GM12878 (cell line): ENCODE data around the gene FPGS. TPM values are rescaled to one million over a fixed set of nuclear protein-coding genes. Genes with fewer than 3 reads are reported as not detected.
A peak's percentile ranks its signal among the peaks of the same experiment; 100 is the strongest.

Source experiments
- ATAC-seq: fragments of 200-7000 bp; cut with Tn5 transposase; 3 replicates; pipeline ENCODE4 v1.9.1; 2020; ENCODE audit warnings: mild to moderate bottlenecking, moderate library complexity
- BruUV-seq: library from RNA; stranded (reverse); fragments of 400-500 nt; replicated peaks from 2 replicates; lab custom pipeline; 2021; lab: Mats Ljungman, UMichigan
- CTCF ChIA-PET: fragments of 300-600 bp; sonication (Branson Sonifier 250); formaldehyde crosslinking; extraction: SDS; loops from one replicate; lab custom pipeline; 2021; ENCODE audit warnings: inconsistent platforms; lab: Yijun Ruan, JAX
- POLR2A ChIA-PET: fragments of 350-600 bp; formaldehyde crosslinking; extraction: SDS; loops from one replicate; lab custom pipeline; 2021; ENCODE audit warnings: inconsistent platforms; lab: Charles Lee
- RAD21 ChIA-PET: fragments of 300-600 bp; sonication (Branson Sonifier 250); formaldehyde crosslinking; loops from one replicate; lab custom pipeline; 2023; ENCODE audit warnings: antibody characterized with exemption; ENCODE audit not compliant: unreplicated experiment; lab: Charles Lee
- SMC1A ChIA-PET: fragments of 300-600 bp; sonication (Branson Sonifier 250); formaldehyde crosslinking; loops from one replicate; lab custom pipeline; 2023; ENCODE audit not compliant: unreplicated experiment, uncharacterized antibody; lab: Charles Lee
- DNase-seq: peaks from one replicate; pipeline ENCODE4 v3.0.0-alpha.2; 2011; ENCODE audit warnings: low read depth, low spot score
- FAIRE-seq: peaks from 3 replicates; lab custom pipeline; 2011; peaks lifted over from hg19 to GRCh38; lab: Jason Lieb, UNC
- H2AFZ ChIP-seq: 2 replicates; pipeline ENCODE4 v1.6.0; 2011; ENCODE audit warnings: low read depth, low read length, control low read depth; ENCODE audit not compliant: control insufficient read depth
- H3K27ac ChIP-seq: 2 replicates; pipeline ENCODE4 v1.5.1; 2011; ENCODE audit warnings: control low read depth; ENCODE audit not compliant: control insufficient read depth, insufficient read depth
- H3K27me3 ChIP-seq, 2 experiments: replicated peaks in 1 of 2; 2 replicates each; pipeline versions ENCODE4 v1.6.0 to v1.6.1; 2011; ENCODE audit warnings: low read length in 1 of 2; ENCODE audit not compliant: control insufficient read depth in 2 of 2, insufficient read depth in 2 of 2
- H3K36me3 ChIP-seq, 2 experiments: 2 replicates each; pipeline ENCODE4 v1.5.1; 2011; ENCODE audit warnings: low read length in 1 of 2; ENCODE audit not compliant: control insufficient read depth in 2 of 2, insufficient read depth in 2 of 2
- H3K4me1 ChIP-seq: 2 replicates; pipeline ENCODE4 v1.6.1; 2011; ENCODE audit warnings: mild to moderate bottlenecking, low read length, moderate library complexity, mixed read lengths; ENCODE audit not compliant: control insufficient read depth, insufficient read depth
- H3K4me2 ChIP-seq: 2 replicates; pipeline ENCODE4 v1.6.0; 2011; ENCODE audit warnings: control low read depth; ENCODE audit not compliant: control insufficient read depth, insufficient read depth
- H3K4me3 ChIP-seq: fragments of 200-600 bp; sonication (generic); 2 replicates; pipeline ENCODE4 v1.5.1; 2016
- H3K79me2 ChIP-seq: 2 replicates; pipeline ENCODE4 v1.6.0; 2011; ENCODE audit warnings: low read length; ENCODE audit not compliant: control insufficient read depth, insufficient read depth
- H3K9ac ChIP-seq: 2 replicates; pipeline ENCODE4 v1.8.0; 2011; ENCODE audit warnings: low read length, control low read depth, mixed read lengths; ENCODE audit not compliant: control insufficient read depth, insufficient read depth
- H3K9me3 ChIP-seq: replicated peaks from 3 replicates; pipeline ENCODE4 v1.5.1; 2011; ENCODE audit warnings: mild to moderate bottlenecking, low read length; ENCODE audit not compliant: control insufficient read depth, insufficient read depth
- H4K20me1 ChIP-seq: 2 replicates; pipeline ENCODE4 v1.6.0; 2011; ENCODE audit not compliant: control insufficient read depth, insufficient read depth
- ASH2L ChIP-seq: fragments of 300-600, 200-600 bp; sonication (generic); IDR thresholded peaks from 2 replicates; pipeline ENCODE4 v1.6.1; 2017; ENCODE audit warnings: low read depth, mild to moderate bottlenecking, borderline replicate concordance
- ESRRA ChIP-seq: IDR thresholded peaks from 2 replicates; pipeline ENCODE4 v1.6.1; 2012; ENCODE audit warnings: mild to moderate bottlenecking, low read length, improper control_type of control experiment
- FOS ChIP-seq: IDR thresholded peaks from 3 replicates; pipeline ENCODE4 v1.6.1; 2011; ENCODE audit warnings: borderline replicate concordance; ENCODE audit not compliant: insufficient read length; ENCODE audit errors: extremely low read depth
- MTA3 ChIP-seq: IDR thresholded peaks from 2 replicates; pipeline ENCODE4 v1.6.1; 2012; ENCODE audit warnings: low read length, inconsistent platforms, borderline replicate concordance
- POLR2A ChIP-seq: IDR thresholded peaks from 2 replicates; pipeline ENCODE4 v1.6.1; 2011; ENCODE audit warnings: low read depth, mild to moderate bottlenecking, low read length
- STAT3 ChIP-seq: IDR thresholded peaks from 2 replicates; pipeline ENCODE4 v1.6.1; 2011; ENCODE audit warnings: low read depth, low read length, improper control_type of control experiment
- WGBS: methylation state at CpG from one replicate; pipeline ENCODE4 v1.1.6; 2016; ENCODE audit warnings: low lambda C conversion rate; ENCODE audit not compliant: insufficient replicate concordance, insufficient coverage; ENCODE audit errors: missing lambda C conversion rate; 5-methylcytosine and 5-hydroxymethylcytosine counted together
- in situ Hi-C: fragments of 300-500 bp; cut with MboI; formaldehyde crosslinking; loops from 9 replicates; pipeline ENCODE4 v1.14.3; 2018; ENCODE audit warnings: mixed read lengths
- intact Hi-C: fragments of 100-400 bp; cut with micrococcal nuclease; formaldehyde crosslinking; loops from one replicate; pipeline ENCODE4 v1.14.2; 2022; ENCODE audit not compliant: unreplicated experiment
- polyA plus RNA-seq, 11 experiments: library from polyadenylated mRNA; depleted of rRNA in 4 of 11; unstranded in 6 of 11; stranded (reverse) in 5 of 11; fragments of >200 nt; fragmentation: Nextera tagmentation in 4 of 11; fragmentation: Illumina TruSeq in 1 of 11; extraction: Ambion mirVana in 4 of 11; extraction: Trizol in 1 of 11; gene quantifications; 1 replicate in 1 of 11; 2 replicates in 10 of 11; pipeline versions ENCODE4 v1.2.1 to v1.2.3, GENCODE V29; 2011 to 2016; ENCODE audit warnings: inconsistent platforms in 2 of 11, missing spikeins in 2 of 11, low read depth in 1 of 11
- total RNA-seq, 4 experiments: library from RNA; depleted of rRNA in 3 of 4; stranded (reverse); fragments of >200 nt in 3 of 4; fragmentation: Illumina TruSeq in 1 of 4; extraction: Trizol in 1 of 4; gene quantifications; 2 replicates each; pipeline versions ENCODE4 v1.2.1 to v1.2.3, GENCODE V29; 2013 to 2021
- TF ChIP-seq, protein P1 (sequence below): IDR thresholded peaks from 2 replicates; pipeline ENCODE4 v1.6.1; 2011; ENCODE audit warnings: borderline replicate concordance, low read depth, mild to moderate bottlenecking, moderate library complexity, mixed read lengths, low read length; ENCODE audit not compliant: insufficient read depth; ENCODE audit errors: extremely low read length

The FPGS gene
- total and polyA plus RNA-seq, 10 of the 15 experiments (the other 5 are each of a cell fraction or from before 2014, with no cell fraction given): 1.2 to 127 (median 80.4) TPM

DNA sequence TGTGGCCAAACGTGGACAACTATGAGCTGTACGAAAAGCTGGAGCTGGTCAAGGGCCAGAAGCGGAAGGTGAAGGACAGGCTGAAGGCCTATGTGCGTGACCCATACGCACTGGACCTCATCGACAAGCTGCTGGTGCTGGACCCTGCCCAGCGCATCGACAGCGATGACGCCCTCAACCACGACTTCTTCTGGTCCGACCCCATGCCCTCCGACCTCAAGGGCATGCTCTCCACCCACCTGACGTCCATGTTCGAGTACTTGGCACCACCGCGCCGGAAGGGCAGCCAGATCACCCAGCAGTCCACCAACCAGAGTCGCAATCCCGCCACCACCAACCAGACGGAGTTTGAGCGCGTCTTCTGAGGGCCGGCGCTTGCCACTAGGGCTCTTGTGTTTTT, 13.5 kb upstream of the FPGS start:
- FAIRE-seq (no peak), ATAC-seq (no peak), DNase-seq (no peak)
- ChIA-PET CTCF (no interaction called here), SMC1A (interaction anchor here (1.7 kb wide), 1 partner anchor 16 kb away, joined by 3 read pairs; no protein-coding TSS in a partner anchor), POLR2A (no interaction called here), RAD21 (no interaction called here)
- Histone ChIP-seq H3K4me2 (no peak overlapping the region), H3K79me2 (peaks cover 34% of the 10 kb centered on the region), H3K27me3 (no peaks in the 10 kb centered on the region), H3K4me1 (peaks cover 16% of the 10 kb centered on the region), H3K36me3 (peaks cover 26 to 39% of the 10 kb centered on the region in 2 experiments), H3K9ac (no peak overlapping the region), H3K9me3 (no peaks in the 10 kb centered on the region), H3K27ac (no peak overlapping the region), H2AFZ (no peak overlapping the region), H3K4me3 (no peak overlapping the region), H4K20me1 (peaks cover 15% of the 10 kb centered on the region)
- in situ Hi-C loops: no loop called here
- no TSS peak for BruUV-seq
- TF ChIP-seq STAT3 (no peak), POLR2A (0 out of 2 replicates have a peak, but pooled peaks have one; percentile 30), MTA3 (no peak), ASH2L (no peak), ESRRA (no peak), FOS (no peak)
- TF ChIP-seq, protein P1, sequence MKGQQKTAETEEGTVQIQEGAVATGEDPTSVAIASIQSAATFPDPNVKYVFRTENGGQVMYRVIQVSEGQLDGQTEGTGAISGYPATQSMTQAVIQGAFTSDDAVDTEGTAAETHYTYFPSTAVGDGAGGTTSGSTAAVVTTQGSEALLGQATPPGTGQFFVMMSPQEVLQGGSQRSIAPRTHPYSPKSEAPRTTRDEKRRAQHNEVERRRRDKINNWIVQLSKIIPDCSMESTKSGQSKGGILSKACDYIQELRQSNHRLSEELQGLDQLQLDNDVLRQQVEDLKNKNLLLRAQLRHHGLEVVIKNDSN: no peak
- intact Hi-C loops: loop anchor here (5.0 to 10.0 kb wide), 3 partner anchors 78 to 338 kb away; partner anchors contain the start of genes NAIF1, PTGES2 and SLC25A25
- 93% methylated on average over 25 of the region's 25 CpGs for WGBS
